A673 (cell line): ENCODE data around the gene NCCRP1.
"Not testable (repeated sequence)": the region's sequence is repeated elsewhere in the genome, so short reads cannot be mapped to it uniquely, and the experiment has no call there.

Experiments
- CTCF ChIP-seq: fragments of 300-800, 200-600 bp; sonication (generic); conservative IDR thresholded peaks from 2 replicates; pipeline ENCODE4 v1.5.1; 2017; ENCODE audit warnings: low read depth, mild to moderate bottlenecking, antibody characterized with exemption, low read length, moderate library complexity, mixed read lengths
- EZH2 ChIP-seq: fragments of 200-600 bp; sonication (generic); IDR thresholded peaks from 2 replicates; pipeline ENCODE4 v1.6.1; 2017; ENCODE audit warnings: borderline replicate concordance, low read depth, mild to moderate bottlenecking, mixed read lengths, antibody characterized with exemption, low read length; ENCODE audit not compliant: poor library complexity, severe bottlenecking

GRCh38 chr19:39244410-39245100 lies 47.8 kb downstream of the NCCRP1 start, which contains the start of gene IFNL3:
- not testable (repeated sequence) for TF ChIP-seq CTCF, EZH2
